Ovary (tissue), 3 donors: ENCODE measurements around the gene H2BK1.

Experiments
- CTCF ChIP-seq, 3 donors: fragments of 450-650 bp in 2 of 3; fragments of 200-600 bp in 1 of 3; IDR thresholded peaks; one replicate each; pipeline versions ENCODE4 v1.5.1 to v1.8.0; 2016 to 2022; ENCODE audit warnings: antibody characterized with exemption in 3 of 3, mild to moderate bottlenecking in 1 of 3
- POLR2A ChIP-seq: fragments of 450-650 bp; IDR thresholded peaks from one replicate; pipeline ENCODE4 v1.6.1; 2017; ENCODE audit warnings: antibody characterized with exemption, mild to moderate bottlenecking, moderate library complexity
- donor health status: DM: no; HTN: no; CAD: no.

- TF ChIP-seq CTCF (IDR thresholded peaks at IDR 0.05): no peak
- TF ChIP-seq POLR2A: no peak
Observed at GRCh38 chr7:151244841-151245346, 34.6 kb upstream of the H2BK1 start.
